Transverse colon (tissue), 3 donors: ENCODE measurements around the gene PGM5.

Source experiments
- CTCF ChIP-seq, 5 experiments: fragments of 200-600 bp in 3 of 5; fragments of 450-650 bp in 2 of 5; sonication (generic) in 3 of 5; IDR thresholded peaks; 1 replicate in 2 of 5; 2 replicates in 3 of 5; pipeline ENCODE4 v1.5.1; 2016 to 2017; ENCODE audit warnings: antibody characterized with exemption in 5 of 5, inconsistent platforms in 3 of 5, mild to moderate bottlenecking in 2 of 5, moderate library complexity in 1 of 5
- EP300 ChIP-seq: sonication (generic); formaldehyde crosslinking; IDR thresholded peaks from one replicate; pipeline ENCODE4 v1.6.1; 2017; ENCODE audit warnings: antibody characterized with exemption, low read depth
- POLR2A ChIP-seq: fragments of 450-650 bp; IDR thresholded peaks from one replicate; pipeline ENCODE4 v1.6.1; 2016; ENCODE audit warnings: antibody characterized with exemption, mild to moderate bottlenecking, moderate library complexity

DNA sequence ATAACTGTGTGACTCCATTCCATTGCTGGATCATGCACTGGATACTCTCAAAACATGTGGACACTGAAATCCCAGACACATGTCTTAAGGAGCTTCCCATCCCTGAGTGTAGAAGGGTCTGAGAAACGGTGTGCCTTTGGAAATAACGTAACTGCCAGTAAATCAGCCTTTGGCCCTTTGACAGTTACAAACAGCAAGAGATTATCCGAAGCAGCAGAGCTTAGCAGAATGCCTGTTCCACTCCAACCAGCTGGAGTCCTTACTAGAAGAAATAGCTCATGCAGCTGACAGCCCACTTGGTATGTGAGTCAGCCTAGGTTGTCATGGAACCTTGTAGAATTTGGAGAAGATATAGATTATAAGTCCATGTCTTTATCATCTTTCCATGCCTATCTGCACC, 177.3 kb downstream of the PGM5 start:
- no peak for TF ChIP-seq POLR2A
- no peak for TF ChIP-seq CTCF (IDR thresholded peaks at IDR 0.05)
- no peak for TF ChIP-seq EP300
